Measurements from ENCODE around the gene ORM1.
"Not testable (repeated sequence)": the region's sequence is repeated elsewhere in the genome, so short reads cannot be mapped to it uniquely, and the experiment has no call there.

The ORM1 gene

DNA sequence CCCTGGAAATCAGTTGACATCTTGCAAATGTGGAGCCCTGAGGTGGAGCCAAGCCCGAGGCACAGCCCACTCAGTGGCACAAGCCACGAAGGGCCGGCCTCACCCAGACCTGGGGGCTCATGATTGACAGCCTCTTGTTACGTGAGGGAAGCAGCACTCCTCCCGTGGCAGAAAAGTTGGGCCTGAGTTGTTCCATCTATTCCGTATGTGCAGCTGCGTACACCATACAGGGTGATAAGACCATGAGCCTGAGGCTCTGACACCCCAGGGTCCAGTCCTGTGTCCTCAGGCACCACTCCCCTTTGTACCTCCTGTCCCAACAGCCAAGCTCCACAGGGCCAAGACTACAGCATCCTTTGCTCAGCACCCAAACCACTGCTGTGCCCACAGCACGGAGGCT lies 4.9 kb downstream of the ORM1 start:
- no peaks in the 10 kb centered on the region for H3K4me1 ChIP-seq (ENCODE audit: low read length)
- no peak overlapping the region for H3K9ac ChIP-seq (ENCODE audit: low read length)
- no peaks in the 10 kb centered on the region for H3K27me3 ChIP-seq (replicated peaks; ENCODE audit: insufficient read depth, low read length)
- no peaks in the 10 kb centered on the region for H3K9me3 ChIP-seq (replicated peaks; ENCODE audit: insufficient read depth, low read length)
- H3F3A ChIP-seq (ENCODE audit: insufficient read depth, low read length): no peaks in the 10 kb centered on the region
- DNase-seq: no peak
- H3K27ac ChIP-seq (ENCODE audit: low read length): no peak overlapping the region
- H3K4me3 ChIP-seq (ENCODE audit: low read length): no peak overlapping the region
- no peaks in the 10 kb centered on the region for H3K79me2 ChIP-seq (ENCODE audit: low read length)
- no peaks in the 10 kb centered on the region for H3K36me3 ChIP-seq (replicated peaks; ENCODE audit: insufficient read depth, low read length)
- no peaks in the 10 kb centered on the region for H3K9me2 ChIP-seq (replicated peaks; ENCODE audit: insufficient read depth, low read length)
- H3K4me2 ChIP-seq (ENCODE audit: low read depth, low read length): no peak overlapping the region
- TF ChIP-seq, protein P1, sequence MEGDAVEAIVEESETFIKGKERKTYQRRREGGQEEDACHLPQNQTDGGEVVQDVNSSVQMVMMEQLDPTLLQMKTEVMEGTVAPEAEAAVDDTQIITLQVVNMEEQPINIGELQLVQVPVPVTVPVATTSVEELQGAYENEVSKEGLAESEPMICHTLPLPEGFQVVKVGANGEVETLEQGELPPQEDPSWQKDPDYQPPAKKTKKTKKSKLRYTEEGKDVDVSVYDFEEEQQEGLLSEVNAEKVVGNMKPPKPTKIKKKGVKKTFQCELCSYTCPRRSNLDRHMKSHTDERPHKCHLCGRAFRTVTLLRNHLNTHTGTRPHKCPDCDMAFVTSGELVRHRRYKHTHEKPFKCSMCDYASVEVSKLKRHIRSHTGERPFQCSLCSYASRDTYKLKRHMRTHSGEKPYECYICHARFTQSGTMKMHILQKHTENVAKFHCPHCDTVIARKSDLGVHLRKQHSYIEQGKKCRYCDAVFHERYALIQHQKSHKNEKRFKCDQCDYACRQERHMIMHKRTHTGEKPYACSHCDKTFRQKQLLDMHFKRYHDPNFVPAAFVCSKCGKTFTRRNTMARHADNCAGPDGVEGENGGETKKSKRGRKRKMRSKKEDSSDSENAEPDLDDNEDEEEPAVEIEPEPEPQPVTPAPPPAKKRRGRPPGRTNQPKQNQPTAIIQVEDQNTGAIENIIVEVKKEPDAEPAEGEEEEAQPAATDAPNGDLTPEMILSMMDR (IDR thresholded peaks at IDR 0.05; ENCODE audit: low read length): no peak
- TF ChIP-seq EZH2phosphoT487 (IDR thresholded peaks at IDR 0.05; ENCODE audit: low read length): no peak
- no peak for TF ChIP-seq EZH2 (optimal IDR thresholded peaks at IDR 0.05; ENCODE audit: low read depth, low read length)
- H2AFZ ChIP-seq (ENCODE audit: low read length): no peak overlapping the region
- H4K20me1 ChIP-seq (ENCODE audit: insufficient read depth, low read length): no peaks in the 10 kb centered on the region

DNA sequence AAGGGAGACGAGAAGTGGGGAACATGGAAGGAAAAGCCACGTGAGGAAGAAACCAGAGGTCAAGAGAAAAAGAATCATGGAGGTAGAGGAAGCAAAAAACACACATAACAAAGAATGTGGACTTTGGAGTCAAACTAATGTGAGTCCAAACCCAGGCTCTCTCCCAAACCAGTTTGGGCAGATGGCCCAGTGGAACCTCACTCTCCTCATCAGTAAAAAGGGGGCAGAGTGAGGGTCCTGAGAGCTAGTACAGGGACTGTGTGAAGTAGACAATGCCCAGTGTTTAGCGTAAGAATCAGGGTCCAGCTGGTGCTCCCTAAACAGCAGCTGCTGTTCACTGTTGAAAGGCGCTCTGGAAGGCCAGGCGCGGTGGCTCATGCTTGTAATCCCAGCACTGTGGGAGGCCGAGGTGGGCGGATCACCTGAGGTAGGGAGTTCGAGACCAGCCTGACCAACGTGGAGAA lies 5.5 kb downstream of the ORM1 start:
- H3K36me3 ChIP-seq (replicated peaks; ENCODE audit: insufficient read depth, low read length); H3K9ac ChIP-seq (ENCODE audit: low read length): not testable (repeated sequence)

DNA sequence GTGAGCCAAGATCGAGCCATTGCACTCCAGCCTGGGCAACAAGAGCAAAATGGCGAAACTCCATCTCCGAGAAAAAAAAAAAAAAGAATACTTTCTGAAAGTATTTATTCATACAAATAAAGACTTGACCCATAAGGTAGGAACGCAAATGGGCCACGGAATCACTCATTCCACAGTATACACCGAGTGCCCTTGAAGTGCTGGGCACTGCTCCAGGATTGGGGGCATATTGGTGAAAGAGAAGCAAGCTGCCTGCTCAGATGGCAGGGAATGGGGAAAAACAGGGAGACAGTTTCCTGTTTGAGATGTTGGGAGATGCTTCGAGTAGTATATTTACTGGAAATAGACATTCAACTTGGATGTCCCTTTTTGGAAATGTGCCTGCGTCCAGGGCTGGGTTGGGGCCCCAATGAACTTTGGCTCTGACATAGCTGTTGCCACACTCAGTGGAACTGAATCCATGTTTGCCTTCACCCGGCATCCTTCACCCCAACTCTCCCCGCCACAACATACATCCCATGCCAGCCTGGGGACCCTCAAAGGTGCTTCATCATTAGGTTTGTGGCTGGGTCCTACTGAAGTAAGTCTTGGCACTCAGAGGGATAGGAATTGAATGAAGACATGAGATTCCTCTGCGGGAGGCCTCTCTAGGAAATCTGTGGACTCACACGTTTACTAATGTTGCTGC lies 6.2 kb downstream of the ORM1 start:
- H3K4me3 ChIP-seq (ENCODE audit: low read length); H3K9me2 ChIP-seq (replicated peaks; ENCODE audit: insufficient read depth, low read length); H3K27ac ChIP-seq (ENCODE audit: low read length); H3K9me3 ChIP-seq (replicated peaks; ENCODE audit: insufficient read depth, low read length); H3K4me1 ChIP-seq (ENCODE audit: low read length); DNase-seq; H3F3A ChIP-seq (ENCODE audit: insufficient read depth, low read length); H3K4me2 ChIP-seq (ENCODE audit: low read depth, low read length); H2AFZ ChIP-seq (ENCODE audit: low read length); H3K9ac ChIP-seq (ENCODE audit: low read length); H3K27me3 ChIP-seq (replicated peaks; ENCODE audit: insufficient read depth, low read length); H3K36me3 ChIP-seq (replicated peaks; ENCODE audit: insufficient read depth, low read length); H4K20me1 ChIP-seq (ENCODE audit: insufficient read depth, low read length); H3K79me2 ChIP-seq (ENCODE audit: low read length): not testable (repeated sequence)

More for the DNA sequence above, 5.5 kb downstream of the ORM1 start:
- H3K4me2 ChIP-seq (ENCODE audit: low read depth, low read length); H3K9me2 ChIP-seq (replicated peaks; ENCODE audit: insufficient read depth, low read length); H2AFZ ChIP-seq (ENCODE audit: low read length); H3K9me3 ChIP-seq (replicated peaks; ENCODE audit: insufficient read depth, low read length); H3K27me3 ChIP-seq (replicated peaks; ENCODE audit: insufficient read depth, low read length); H3K79me2 ChIP-seq (ENCODE audit: low read length); H3K27ac ChIP-seq (ENCODE audit: low read length); DNase-seq; H3K4me1 ChIP-seq (ENCODE audit: low read length); H3F3A ChIP-seq (ENCODE audit: insufficient read depth, low read length); H3K4me3 ChIP-seq (ENCODE audit: low read length); H4K20me1 ChIP-seq (ENCODE audit: insufficient read depth, low read length): not testable (repeated sequence)

DNA sequence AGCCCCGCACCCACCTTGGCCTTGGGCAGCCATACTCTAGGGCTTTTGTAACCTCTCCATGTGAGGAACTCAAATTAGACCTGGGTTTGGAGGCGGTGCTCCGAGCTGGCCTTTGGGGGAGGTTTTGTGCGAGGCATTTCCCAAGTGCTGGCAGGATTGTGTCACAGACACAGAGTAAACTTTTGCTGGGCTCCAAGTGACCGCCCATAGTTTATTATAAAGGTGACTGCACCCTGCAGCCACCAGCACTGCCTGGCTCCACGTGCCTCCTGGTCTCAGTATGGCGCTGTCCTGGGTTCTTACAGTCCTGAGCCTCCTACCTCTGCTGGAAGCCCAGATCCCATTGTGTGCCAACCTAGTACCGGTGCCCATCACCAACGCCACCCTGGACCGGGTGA lies 6.7 kb downstream of the ORM1 start, which contains the start of gene ORM2:
TSS of gene ORM2 (plus strand) at position 245 of the 398 bp plus-strand sequence. CDS start at position 281, 36 bp downstream.
- H3K27ac ChIP-seq (ENCODE audit: low read length); DNase-seq; H3K4me2 ChIP-seq (ENCODE audit: low read depth, low read length); H3K27me3 ChIP-seq (replicated peaks; ENCODE audit: insufficient read depth, low read length); H3F3A ChIP-seq (ENCODE audit: insufficient read depth, low read length); H3K4me3 ChIP-seq (ENCODE audit: low read length); H3K9me3 ChIP-seq (replicated peaks; ENCODE audit: insufficient read depth, low read length); H3K9me2 ChIP-seq (replicated peaks; ENCODE audit: insufficient read depth, low read length); H3K36me3 ChIP-seq (replicated peaks; ENCODE audit: insufficient read depth, low read length); H2AFZ ChIP-seq (ENCODE audit: low read length); H3K79me2 ChIP-seq (ENCODE audit: low read length); H3K4me1 ChIP-seq (ENCODE audit: low read length); H4K20me1 ChIP-seq (ENCODE audit: insufficient read depth, low read length); H3K9ac ChIP-seq (ENCODE audit: low read length): not testable (repeated sequence)

DNA sequence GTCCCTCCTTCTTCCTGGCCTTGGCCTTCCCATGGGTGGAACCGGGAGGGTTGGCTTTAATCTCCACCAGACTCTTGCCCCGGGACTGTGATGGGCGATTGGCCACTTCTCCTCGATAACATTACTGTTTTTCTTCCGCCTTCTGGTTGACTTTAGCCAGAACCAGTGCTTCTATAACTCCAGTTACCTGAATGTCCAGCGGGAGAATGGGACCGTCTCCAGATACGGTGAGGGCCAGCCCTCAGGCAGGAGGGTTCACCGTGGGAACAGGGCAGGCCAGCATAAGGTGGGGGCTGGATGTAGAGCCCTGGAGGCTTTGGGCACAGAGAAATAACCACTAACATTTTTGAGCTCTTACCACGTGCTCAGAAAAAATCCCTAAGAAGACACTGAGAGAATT lies 7.7 kb downstream of the ORM1 start:
- H3K4me2 ChIP-seq (ENCODE audit: low read depth, low read length): no peak overlapping the region
- H3K9me2 ChIP-seq (replicated peaks; ENCODE audit: insufficient read depth, low read length): no peaks in the 10 kb centered on the region
- no peak overlapping the region for H3K9ac ChIP-seq (ENCODE audit: low read length)
- TF ChIP-seq, protein P1 (IDR thresholded peaks at IDR 0.05; ENCODE audit: low read length): no peak
- TF ChIP-seq EZH2 (optimal IDR thresholded peaks at IDR 0.05; ENCODE audit: low read depth, low read length): no peak
- TF ChIP-seq EZH2phosphoT487 (IDR thresholded peaks at IDR 0.05; ENCODE audit: low read length): no peak
- H3K79me2 ChIP-seq (ENCODE audit: low read length): no peaks in the 10 kb centered on the region
- H2AFZ ChIP-seq (ENCODE audit: low read length): no peak overlapping the region
- no peaks in the 10 kb centered on the region for H3K4me1 ChIP-seq (ENCODE audit: low read length)
- no peaks in the 10 kb centered on the region for H3F3A ChIP-seq (ENCODE audit: insufficient read depth, low read length)
- DNase-seq: no peak
- no peaks in the 10 kb centered on the region for H4K20me1 ChIP-seq (ENCODE audit: insufficient read depth, low read length)
- H3K36me3 ChIP-seq (replicated peaks; ENCODE audit: insufficient read depth, low read length): no peaks in the 10 kb centered on the region; the same call in 1 of the 2 replicates
- H3K27me3 ChIP-seq (replicated peaks; ENCODE audit: insufficient read depth, low read length): no peaks in the 10 kb centered on the region
- H3K4me3 ChIP-seq (ENCODE audit: low read length): no peak overlapping the region
- no peak overlapping the region for H3K27ac ChIP-seq (ENCODE audit: low read length)
- no peaks in the 10 kb centered on the region for H3K9me3 ChIP-seq (replicated peaks; ENCODE audit: insufficient read depth, low read length)

DNA sequence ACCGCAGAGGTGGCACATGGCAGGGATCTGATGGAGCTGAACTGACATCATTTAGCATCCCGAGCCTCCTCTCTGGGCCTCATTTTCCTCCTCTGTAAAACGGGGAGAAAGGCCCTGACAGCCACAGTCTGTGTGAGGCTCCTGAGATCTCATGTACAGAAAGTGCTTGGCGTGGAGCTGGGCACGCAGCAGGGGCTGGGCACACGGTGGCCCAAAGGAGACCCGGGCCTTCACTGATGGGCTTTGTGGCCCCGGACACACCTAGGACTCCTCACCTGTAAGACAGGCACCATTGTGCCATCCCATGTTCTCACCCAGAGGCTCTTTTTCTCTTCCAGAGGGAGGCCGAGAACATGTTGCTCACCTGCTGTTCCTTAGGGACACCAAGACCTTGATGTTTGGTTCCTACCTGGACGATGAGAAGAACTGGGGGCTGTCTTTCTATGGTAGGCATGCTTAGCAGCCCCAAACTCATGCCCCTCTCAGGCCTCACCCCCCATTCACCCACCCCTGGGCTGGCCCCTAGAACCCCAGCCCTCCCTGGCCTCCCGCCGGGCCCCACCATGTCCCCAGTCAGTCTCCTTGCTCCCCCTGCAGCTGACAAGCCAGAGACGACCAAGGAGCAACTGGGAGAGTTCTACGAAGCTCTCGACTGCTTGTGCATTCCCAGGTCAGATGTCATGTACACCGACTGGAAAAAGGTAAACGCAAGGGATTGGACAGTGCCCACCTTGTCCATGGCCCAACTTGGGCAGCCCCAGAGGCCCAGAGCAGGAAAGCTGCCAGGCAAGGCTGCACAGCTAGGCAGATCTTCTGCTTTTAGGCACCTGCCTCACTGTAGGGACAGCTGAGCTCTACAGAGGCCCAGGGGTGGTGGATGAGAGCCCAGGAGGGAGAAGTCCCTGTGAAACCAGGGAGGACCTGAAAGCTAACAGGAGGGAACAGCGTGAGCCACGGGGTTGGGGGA lies 8.6 kb downstream of the ORM1 start:
- not testable (repeated sequence) for H3K4me2 ChIP-seq (ENCODE audit: low read depth, low read length); H3K4me3 ChIP-seq (ENCODE audit: low read length); H3K4me1 ChIP-seq (ENCODE audit: low read length); H4K20me1 ChIP-seq (ENCODE audit: insufficient read depth, low read length); H3K9me2 ChIP-seq (replicated peaks; ENCODE audit: insufficient read depth, low read length); H3K27ac ChIP-seq (ENCODE audit: low read length); H3K36me3 ChIP-seq (replicated peaks; ENCODE audit: insufficient read depth, low read length); H3K9me3 ChIP-seq (replicated peaks; ENCODE audit: insufficient read depth, low read length); DNase-seq; H3K79me2 ChIP-seq (ENCODE audit: low read length); H3K9ac ChIP-seq (ENCODE audit: low read length); H3F3A ChIP-seq (ENCODE audit: insufficient read depth, low read length); H2AFZ ChIP-seq (ENCODE audit: low read length); H3K27me3 ChIP-seq (replicated peaks; ENCODE audit: insufficient read depth, low read length)
